Thyroid gland (tissue), 4 donors: Measurements from ENCODE around the gene KLK1.

Experiments used
- CTCF ChIP-seq, 6 experiments: fragments of 200-600 bp in 3 of 6; fragments of 450-650 bp in 3 of 6; sonication (generic) in 3 of 6; IDR thresholded peaks; one replicate each; pipeline ENCODE4 v1.5.1; 2016 to 2019; ENCODE audit warnings: antibody characterized with exemption in 6 of 6, mild to moderate bottlenecking in 2 of 6, inconsistent platforms in 1 of 6, moderate library complexity in 1 of 6
- POLR2A ChIP-seq, 2 donors: fragments of 450-650 bp; IDR thresholded peaks; one replicate each; pipeline ENCODE4 v1.6.1; 2017; ENCODE audit warnings: antibody characterized with exemption in 2 of 2, mild to moderate bottlenecking in 2 of 2, moderate library complexity in 1 of 2

DNA sequence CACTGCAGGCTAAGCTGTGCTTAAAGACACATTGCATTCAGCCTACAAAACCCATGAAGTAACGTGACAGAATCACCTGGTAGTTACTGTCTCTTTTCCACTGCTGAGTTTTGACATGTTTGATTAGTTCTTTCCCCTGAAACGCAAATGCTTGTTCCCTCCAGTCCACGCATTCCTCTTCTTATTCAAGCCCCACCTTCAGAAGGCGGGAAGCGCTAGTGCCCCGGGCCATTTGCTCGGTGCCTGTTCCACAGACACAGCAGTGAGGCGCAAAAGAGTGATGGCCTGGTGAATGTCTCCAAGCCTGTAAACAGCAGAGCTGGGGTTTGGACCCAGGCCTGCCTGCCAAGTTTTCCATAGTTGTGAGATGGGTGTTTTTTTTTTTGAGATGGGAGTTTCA lies 22.5 kb downstream of the KLK1 start:
- TF ChIP-seq POLR2A (IDR thresholded peaks at IDR 0.05) (no peak), CTCF (IDR thresholded peaks at IDR 0.05) (no peak)
